Calu3 (cell line): ENCODE data around the gene GPR27. TPM values are rescaled to one million over a fixed set of nuclear protein-coding genes. Genes with fewer than 3 reads are reported as not detected.
A peak's percentile ranks its signal among the peaks of the same experiment; 100 is the strongest.

Source experiments
- Bru-seq: library from RNA; stranded (reverse); fragments of 400-500 nt; gene quantifications from one replicate; lab custom pipeline; 2021; lab: Mats Ljungman, UMichigan
- BruChase-seq, 2 experiments: library from RNA; stranded (reverse); fragments of 400-500 nt; gene quantifications; one replicate each; lab custom pipeline; 2021; lab: Mats Ljungman, UMichigan
- BruUV-seq: library from RNA; stranded (reverse); fragments of 400-500 nt; replicated peaks from 2 replicates; lab custom pipeline; 2021; lab: Mats Ljungman, UMichigan
- CTCF ChIA-PET: fragments of 300-600 bp; sonication (Branson Sonifier 250); formaldehyde crosslinking; loops from one replicate; lab custom pipeline; 2022; ENCODE audit warnings: antibody characterized with exemption; lab: Charles Lee
- DNase-seq: peaks from one replicate; pipeline ENCODE4 v3.0.0; 2022
- H3K27ac Mint-ChIP-seq: one replicate; pipeline ENCODE4 v1.8.0; 2022; ENCODE audit warnings: mixed read lengths; ENCODE audit not compliant: unreplicated experiment
- H3K27me3 Mint-ChIP-seq: one replicate; pipeline ENCODE4 v1.8.0; 2022; ENCODE audit warnings: mixed read lengths; ENCODE audit not compliant: unreplicated experiment
- H3K36me3 Mint-ChIP-seq: one replicate; pipeline ENCODE4 v1.8.0; 2022; ENCODE audit warnings: mild to moderate bottlenecking, moderate library complexity, mixed read lengths; ENCODE audit not compliant: insufficient read depth, unreplicated experiment
- H3K4me1 Mint-ChIP-seq: one replicate; pipeline ENCODE4 v1.8.0; 2022; ENCODE audit warnings: mild to moderate bottlenecking, low read depth, mixed read lengths; ENCODE audit not compliant: unreplicated experiment
- H3K4me3 Mint-ChIP-seq: one replicate; pipeline ENCODE4 v1.8.0; 2022; ENCODE audit warnings: mild to moderate bottlenecking, low read depth, moderate library complexity, mixed read lengths; ENCODE audit not compliant: unreplicated experiment
- H3K9me3 Mint-ChIP-seq: one replicate; pipeline ENCODE4 v1.8.0; 2022; ENCODE audit warnings: low read depth, mixed read lengths; ENCODE audit not compliant: unreplicated experiment
- intact Hi-C: fragments of 100-400 bp; cut with micrococcal nuclease; formaldehyde crosslinking; loops from one replicate; pipeline ENCODE4 v1.10.0; 2022; ENCODE audit not compliant: unreplicated experiment
- long read RNA-seq: library from polyadenylated mRNA; stranded (forward); transcript quantifications from one replicate; pipeline ENCODE4 v2.0.0, GENCODE V29; 2022
- total RNA-seq: library from RNA; stranded (reverse); gene quantifications from 2 replicates; pipeline ENCODE4 v1.2.3, GENCODE V29; 2022
- TF ChIP-seq, protein P1 (sequence below): fragments of 200-600 bp; IDR thresholded peaks from one replicate; pipeline ENCODE4 v1.8.0; 2022; ENCODE audit warnings: antibody characterized with exemption; ENCODE audit not compliant: unreplicated experiment

Gene GPR27, protein sequence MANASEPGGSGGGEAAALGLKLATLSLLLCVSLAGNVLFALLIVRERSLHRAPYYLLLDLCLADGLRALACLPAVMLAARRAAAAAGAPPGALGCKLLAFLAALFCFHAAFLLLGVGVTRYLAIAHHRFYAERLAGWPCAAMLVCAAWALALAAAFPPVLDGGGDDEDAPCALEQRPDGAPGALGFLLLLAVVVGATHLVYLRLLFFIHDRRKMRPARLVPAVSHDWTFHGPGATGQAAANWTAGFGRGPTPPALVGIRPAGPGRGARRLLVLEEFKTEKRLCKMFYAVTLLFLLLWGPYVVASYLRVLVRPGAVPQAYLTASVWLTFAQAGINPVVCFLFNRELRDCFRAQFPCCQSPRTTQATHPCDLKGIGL
- 0.71 and 1.0 TPM in 2 replicates for total RNA-seq
- percentile 20 among the genes with signal in this experiment for Bru-seq, nascent RNA
- percentile 34 among the genes with signal in this experiment for BruChase-seq, experiment 1, labeled RNA remaining after a 6-hour chase
- BruChase-seq, experiment 2, labeled RNA remaining after a 2-hour chase = percentile 21 among the genes with signal in this experiment
- long read RNA-seq, partial matches to known transcripts = 0 of 1 reads
- long read RNA-seq, other reads (novel, unspliced or antisense) = 0 of 1 reads

DNA sequence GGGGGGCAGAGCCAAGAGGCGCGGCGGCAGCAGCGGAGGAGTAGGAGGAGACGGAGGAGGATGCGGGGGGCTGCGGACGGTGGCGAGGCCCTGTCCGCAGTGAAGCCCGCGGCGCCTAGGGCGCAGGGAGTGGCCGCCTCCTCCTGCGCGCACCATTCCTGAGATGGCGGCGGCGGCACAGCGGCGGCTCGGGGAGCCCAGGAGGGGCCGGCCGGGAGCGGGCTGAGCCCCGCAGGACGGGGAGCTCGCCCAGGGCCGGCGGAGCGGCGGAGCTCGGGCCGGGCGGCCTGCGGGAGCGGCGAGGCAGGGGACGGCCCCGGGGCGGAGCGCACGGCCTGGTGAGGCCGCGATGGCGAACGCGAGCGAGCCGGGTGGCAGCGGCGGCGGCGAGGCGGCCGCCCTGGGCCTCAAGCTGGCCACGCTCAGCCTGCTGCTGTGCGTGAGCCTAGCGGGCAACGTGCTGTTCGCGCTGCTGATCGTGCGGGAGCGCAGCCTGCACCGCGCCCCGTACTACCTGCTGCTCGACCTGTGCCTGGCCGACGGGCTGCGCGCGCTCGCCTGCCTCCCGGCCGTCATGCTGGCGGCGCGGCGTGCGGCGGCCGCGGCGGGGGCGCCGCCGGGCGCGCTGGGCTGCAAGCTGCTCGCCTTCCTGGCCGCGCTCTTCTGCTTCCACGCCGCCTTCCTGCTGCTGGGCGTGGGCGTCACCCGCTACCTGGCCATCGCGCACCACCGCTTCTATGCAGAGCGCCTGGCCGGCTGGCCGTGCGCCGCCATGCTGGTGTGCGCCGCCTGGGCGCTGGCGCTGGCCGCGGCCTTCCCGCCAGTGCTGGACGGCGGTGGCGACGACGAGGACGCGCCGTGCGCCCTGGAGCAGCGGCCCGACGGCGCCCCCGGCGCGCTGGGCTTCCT is at the start of gene GPR27:
GPR27 (plus strand) TSS at position 155 of the 909 bp plus-strand sequence; CDS start at position 350, 195 bp downstream.
- BruUV-seq = no TSS peak

DNA sequence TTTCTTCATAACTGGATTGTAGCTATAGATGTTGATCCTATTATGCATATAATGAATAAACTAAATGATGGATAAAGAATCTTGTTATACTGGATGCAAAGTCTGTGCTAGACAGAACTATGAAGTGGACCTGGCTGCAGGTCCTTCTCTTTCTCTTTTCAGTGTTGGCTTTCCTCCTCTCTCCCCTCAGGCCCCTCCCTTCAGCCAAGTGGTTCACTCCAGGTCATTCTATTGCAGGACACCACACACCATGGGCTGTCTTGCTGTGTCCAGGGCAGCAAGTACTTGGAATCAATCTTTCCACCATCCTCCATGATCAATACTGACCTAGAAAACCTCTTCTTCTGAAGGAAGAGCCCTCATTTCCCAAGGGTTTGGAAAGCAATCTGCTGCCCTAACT is 48.7 kb upstream of the GPR27 start:
- CTCF ChIA-PET = interaction anchor here (1.4 kb wide), 1 partner anchor 11 kb away, joined by 3 read pairs; no protein-coding TSS in a partner anchor
- TF ChIP-seq, protein P1, sequence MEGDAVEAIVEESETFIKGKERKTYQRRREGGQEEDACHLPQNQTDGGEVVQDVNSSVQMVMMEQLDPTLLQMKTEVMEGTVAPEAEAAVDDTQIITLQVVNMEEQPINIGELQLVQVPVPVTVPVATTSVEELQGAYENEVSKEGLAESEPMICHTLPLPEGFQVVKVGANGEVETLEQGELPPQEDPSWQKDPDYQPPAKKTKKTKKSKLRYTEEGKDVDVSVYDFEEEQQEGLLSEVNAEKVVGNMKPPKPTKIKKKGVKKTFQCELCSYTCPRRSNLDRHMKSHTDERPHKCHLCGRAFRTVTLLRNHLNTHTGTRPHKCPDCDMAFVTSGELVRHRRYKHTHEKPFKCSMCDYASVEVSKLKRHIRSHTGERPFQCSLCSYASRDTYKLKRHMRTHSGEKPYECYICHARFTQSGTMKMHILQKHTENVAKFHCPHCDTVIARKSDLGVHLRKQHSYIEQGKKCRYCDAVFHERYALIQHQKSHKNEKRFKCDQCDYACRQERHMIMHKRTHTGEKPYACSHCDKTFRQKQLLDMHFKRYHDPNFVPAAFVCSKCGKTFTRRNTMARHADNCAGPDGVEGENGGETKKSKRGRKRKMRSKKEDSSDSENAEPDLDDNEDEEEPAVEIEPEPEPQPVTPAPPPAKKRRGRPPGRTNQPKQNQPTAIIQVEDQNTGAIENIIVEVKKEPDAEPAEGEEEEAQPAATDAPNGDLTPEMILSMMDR = no peak
- no peak for DNase-seq
- Mint-ChIP-seq H3K9me3 (peaks cover 2% of the 10 kb centered on the region), H3K27ac (no peak overlapping the region), H3K4me3 (no peak overlapping the region), H3K27me3 (no peaks in the 10 kb centered on the region), H3K36me3 (no peaks in the 10 kb centered on the region), H3K4me1 (peaks cover 40% of the 10 kb centered on the region)
- no TSS peak for BruUV-seq
- intact Hi-C loops = no loop called here

More for the DNA sequence above, at the start of gene GPR27:
- Mint-ChIP-seq H3K4me3 (peak within 1 kb of the TSS; percentile 58), H3K36me3 (peaks cover 11% of the 10 kb centered on the region), H3K4me1 (no peaks in the 10 kb centered on the region), H3K27ac (no peak within 1 kb of the TSS), H3K9me3 (no peaks in the 10 kb centered on the region), H3K27me3 (peaks cover 65% of the 10 kb centered on the region)
- intact Hi-C loops = no loop called here
- peak; percentile 33 for DNase-seq
- TF ChIP-seq, protein P1 = no peak
- CTCF ChIA-PET = no interaction called here

DNA sequence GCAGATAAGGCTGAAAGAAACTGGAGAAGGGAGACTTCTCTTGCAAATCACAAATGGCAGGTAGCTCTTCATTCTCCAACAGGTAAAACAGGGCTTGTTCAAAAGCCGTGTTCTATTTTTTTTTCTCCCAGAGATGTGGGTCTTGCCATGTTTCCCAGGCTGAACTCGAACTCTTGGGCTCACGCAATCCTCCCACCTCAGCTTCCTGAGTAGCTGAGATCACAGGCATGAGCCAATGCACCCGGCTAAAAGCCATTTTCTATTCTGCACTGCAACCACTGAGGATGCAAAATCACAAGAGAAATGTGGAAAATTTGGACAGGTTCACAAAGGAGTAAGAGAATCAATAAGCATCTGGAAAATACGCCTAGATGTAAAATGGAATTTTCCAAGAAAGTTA is 48.0 kb upstream of the GPR27 start:
- Mint-ChIP-seq H3K27ac (no peak overlapping the region), H3K27me3 (no peaks in the 10 kb centered on the region), H3K36me3 (no peaks in the 10 kb centered on the region), H3K4me3 (no peak overlapping the region), H3K4me1 (peaks cover 37% of the 10 kb centered on the region), H3K9me3 (peaks cover 2% of the 10 kb centered on the region)
- TF ChIP-seq, protein P1 = no peak
- BruUV-seq = no TSS peak
- CTCF ChIA-PET = no interaction called here
- intact Hi-C loops = no loop called here
- no peak for DNase-seq

DNA sequence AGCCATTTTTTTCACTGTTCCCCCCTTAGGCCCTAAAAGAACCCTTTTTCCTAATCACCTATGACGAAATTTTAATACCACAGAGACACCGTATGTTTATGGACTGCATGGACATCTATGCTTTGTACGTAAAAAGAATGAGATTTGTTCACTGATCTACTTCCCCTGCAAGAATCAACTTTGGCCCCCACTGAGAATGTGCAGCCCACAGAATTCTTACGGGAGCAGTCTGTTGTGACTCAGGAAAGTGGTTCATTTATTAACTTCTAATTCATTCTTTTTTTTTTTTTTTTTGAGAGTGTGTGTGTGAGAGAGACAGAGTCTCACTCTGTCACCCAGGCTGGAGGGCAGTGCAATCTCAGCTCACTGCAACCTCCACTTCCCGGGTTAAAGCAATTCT is 46.1 kb upstream of the GPR27 start:
- H3K4me3 Mint-ChIP-seq = no peak overlapping the region
- H3K4me1 Mint-ChIP-seq = peaks cover 18% of the 10 kb centered on the region
- BruUV-seq = no TSS peak
- H3K36me3 Mint-ChIP-seq = no peaks in the 10 kb centered on the region
- CTCF ChIA-PET = interaction anchor here (0.6 kb wide), 1 partner anchor 15 kb away, joined by 3 read pairs; no protein-coding TSS in a partner anchor
- H3K27ac Mint-ChIP-seq = peak overlapping the region; percentile 44
- H3K9me3 Mint-ChIP-seq = peaks cover 2% of the 10 kb centered on the region
- H3K27me3 Mint-ChIP-seq = no peaks in the 10 kb centered on the region
- TF ChIP-seq, protein P1 = no peak
- DNase-seq = peak; percentile 32
- intact Hi-C loops = no loop called here
